HepG2 (cell line): ENCODE data around the gene RNF208. TPM values are rescaled to one million over a fixed set of nuclear protein-coding genes. Genes with fewer than 3 reads are reported as not detected.

Experiments used
- AHR ChIP-seq: IDR thresholded peaks from 2 replicates; pipeline ENCODE4 v1.6.1; 2018; ENCODE audit warnings: missing genetic modification reagents, missing compliant biosample characterization
- CBX5 ChIP-seq: sonication (generic); formaldehyde crosslinking; IDR thresholded peaks from 2 replicates; pipeline ENCODE4 v1.4.0; 2020; ENCODE audit warnings: missing genetic modification reagents, borderline replicate concordance
- ELF1 ChIP-seq: sonication (generic); formaldehyde crosslinking; IDR thresholded peaks from 2 replicates; pipeline ENCODE4 v1.4.0; 2020; ENCODE audit warnings: missing genetic modification reagents
- ETV5 ChIP-seq: IDR thresholded peaks from 2 replicates; pipeline ENCODE4 v1.6.1; 2018; ENCODE audit warnings: missing biosample characterization, missing genetic modification reagents, inconsistent platforms, borderline replicate concordance
- GATAD1 ChIP-seq: IDR thresholded peaks from 2 replicates; pipeline ENCODE4 v1.6.1; 2016; ENCODE audit warnings: missing genetic modification reagents, missing compliant biosample characterization
- GFI1 ChIP-seq: sonication (generic); formaldehyde crosslinking; IDR thresholded peaks from 2 replicates; pipeline ENCODE4 v1.5.0; 2020; ENCODE audit warnings: missing genetic modification reagents, mild to moderate bottlenecking, borderline replicate concordance
- MTA1 ChIP-seq: sonication (generic); formaldehyde crosslinking; IDR thresholded peaks from 2 replicates; pipeline ENCODE4 v1.4.0; 2020; ENCODE audit warnings: missing genetic modification reagents, mild to moderate bottlenecking, borderline replicate concordance
- MYC ChIP-seq: sonication (generic); formaldehyde crosslinking; IDR thresholded peaks from 2 replicates; pipeline ENCODE4 v1.9.0; 2021; ENCODE audit warnings: missing genetic modification reagents, borderline replicate concordance
- PRPF4 ChIP-seq: fragments of 200-400 bp; formaldehyde crosslinking; IDR thresholded peaks from 2 replicates; pipeline ENCODE4 v1.6.1; 2016; ENCODE audit warnings: low read length, low read depth; ENCODE audit not compliant: poor library complexity, severe bottlenecking
- RFXAP ChIP-seq: sonication (generic); formaldehyde crosslinking; IDR thresholded peaks from 2 replicates; pipeline ENCODE4 v1.4.0; 2020; ENCODE audit warnings: missing genetic modification reagents, borderline replicate concordance
- SALL1 ChIP-seq: sonication (generic); formaldehyde crosslinking; IDR thresholded peaks from 2 replicates; pipeline ENCODE4 v1.8.0; 2022; ENCODE audit warnings: mild to moderate bottlenecking, missing genetic modification reagents
- SALL2 ChIP-seq: sonication (generic); formaldehyde crosslinking; IDR thresholded peaks from 2 replicates; pipeline ENCODE4 v1.8.1; 2023; ENCODE audit warnings: mild to moderate bottlenecking, missing genetic modification reagents, inconsistent platforms
- SP1 ChIP-seq, 2 experiments: fragments of 450-650 bp in 1 of 2; sonication (generic) in 1 of 2; formaldehyde crosslinking in 1 of 2; IDR thresholded peaks; 2 replicates each; pipeline versions ENCODE4 v1.4.0 to v1.6.1; 2016 to 2020; ENCODE audit warnings: missing genetic modification reagents in 1 of 2
- SP5 ChIP-seq: IDR thresholded peaks from 2 replicates; pipeline ENCODE4 v1.6.1; 2016; ENCODE audit warnings: low read depth, borderline replicate concordance
- TEAD3 ChIP-seq: optimal IDR thresholded peaks from 2 replicates; pipeline ENCODE3; 2016; ENCODE audit warnings: borderline replicate concordance
- TOPORS ChIP-seq: sonication (generic); formaldehyde crosslinking; IDR thresholded peaks from 2 replicates; pipeline ENCODE4 v1.8.0; 2023; ENCODE audit warnings: mild to moderate bottlenecking, missing genetic modification reagents
- ZBTB46 ChIP-seq: sonication (generic); formaldehyde crosslinking; IDR thresholded peaks from 2 replicates; pipeline ENCODE4 v1.4.0; 2020; ENCODE audit warnings: mild to moderate bottlenecking, missing genetic modification reagents, borderline replicate concordance
- ZNF24 ChIP-seq: fragments of 450-650 bp; IDR thresholded peaks from 2 replicates; pipeline ENCODE4 v1.6.1; 2017; ENCODE audit warnings: antibody characterized with exemption, mild to moderate bottlenecking
- ZNF44 ChIP-seq: sonication (generic); formaldehyde crosslinking; IDR thresholded peaks from 2 replicates; pipeline ENCODE4 v1.5.1; 2020; ENCODE audit warnings: mild to moderate bottlenecking, missing genetic modification reagents
- ZNF446 ChIP-seq: sonication (generic); formaldehyde crosslinking; IDR thresholded peaks from 2 replicates; pipeline ENCODE4 v1.5.0; 2020; ENCODE audit warnings: mild to moderate bottlenecking, missing genetic modification reagents
- ZNF704 ChIP-seq: sonication (generic); formaldehyde crosslinking; IDR thresholded peaks from 2 replicates; pipeline ENCODE4 v1.8.1; 2023; ENCODE audit warnings: mild to moderate bottlenecking, inconsistent platforms, moderate library complexity, missing genetic modification reagents, borderline replicate concordance
- ZSCAN21 ChIP-seq: sonication (generic); formaldehyde crosslinking; IDR thresholded peaks from 2 replicates; pipeline ENCODE4 v1.8.0; 2022; ENCODE audit warnings: mild to moderate bottlenecking, missing genetic modification reagents, moderate library complexity, borderline replicate concordance
- ZSCAN9 ChIP-seq: IDR thresholded peaks from 2 replicates; pipeline ENCODE4 v1.6.1; 2016; ENCODE audit warnings: borderline replicate concordance
- polyA plus RNA-seq, 8 experiments: library from polyadenylated mRNA; depleted of rRNA in 3 of 8; stranded (reverse) in 7 of 8; unstranded in 1 of 8; fragments of >200 nt; fragmentation: Illumina TruSeq in 4 of 8; extraction: Trizol in 4 of 8; gene quantifications; 2 replicates each; pipeline versions ENCODE4 v1.2.1 to v1.2.3, GENCODE V29; 2011 to 2016; ENCODE audit warnings: low read depth in 4 of 8, missing spikeins in 1 of 8, mixed read lengths in 1 of 8; ENCODE audit not compliant: insufficient read depth in 1 of 8
- total RNA-seq, 5 experiments: library from RNA; depleted of rRNA; stranded (reverse); fragments of >200 nt; fragmentation: Illumina TruSeq; extraction: Trizol; gene quantifications; 2 replicates each; pipeline ENCODE4 v1.2.3, GENCODE V29; 2016; ENCODE audit warnings: low read depth in 1 of 5
- TF ChIP-seq, protein P1 (sequence below): sonication (generic); formaldehyde crosslinking; conservative IDR thresholded peaks from 2 replicates; pipeline ENCODE4 v1.4.0; 2020; ENCODE audit warnings: mild to moderate bottlenecking, missing genetic modification reagents, moderate library complexity

Gene RNF208
- total and polyA plus RNA-seq, 2 of the 13 experiments (the other 11 are each of a cell fraction or from before 2014, with no cell fraction given): 1.6 to 2.1 TPM

GRCh38 chr9:137255448-137256114 is 33.5 kb upstream of the RNF208 start (continued):
- TF ChIP-seq ZNF704 (CRISPR knock-in tag): no peak
- TF ChIP-seq ZNF446 (CRISPR knock-in tag): no peak
- no peak for TF ChIP-seq TEAD3 (CRISPR knock-in tag)
- no peak; the same call in 1 of the 2 replicates for TF ChIP-seq ETV5 (CRISPR knock-in tag)
- TF ChIP-seq ELF1 (CRISPR knock-in tag): peak; percentile 24; the same call in 1 of the 2 replicates
- 0 out of 2 replicates have a peak, but pooled peaks have one; percentile 17 for TF ChIP-seq MTA1 (CRISPR knock-in tag)
- no peak for TF ChIP-seq AHR (CRISPR knock-in tag)
- no peak for TF ChIP-seq CBX5 (CRISPR knock-in tag)
- TF ChIP-seq ZNF44 (CRISPR knock-in tag): no peak
- TF ChIP-seq TOPORS (CRISPR knock-in tag): no peak
- no peak; the same call in 1 of the 2 replicates for TF ChIP-seq SALL1 (CRISPR knock-in tag)
- no peak for TF ChIP-seq PRPF4
- TF ChIP-seq ZSCAN21 (CRISPR knock-in tag): peak; percentile 18; the same call in 1 of the 2 replicates
- TF ChIP-seq GFI1 (CRISPR knock-in tag): no peak
- TF ChIP-seq ZNF24: no peak
- no peak for TF ChIP-seq SALL2 (CRISPR knock-in tag)
- no peak for TF ChIP-seq ZBTB46 (CRISPR knock-in tag)
- TF ChIP-seq SP1 (IDR thresholded peaks at IDR 0.05): no peak
- no peak for TF ChIP-seq SP1 (CRISPR knock-in tag; IDR thresholded peaks at IDR 0.05)
- no peak for TF ChIP-seq MYC (CRISPR knock-in tag)
- TF ChIP-seq GATAD1 (CRISPR knock-in tag): no peak; the same call in 1 of the 2 replicates
- TF ChIP-seq, protein P1, sequence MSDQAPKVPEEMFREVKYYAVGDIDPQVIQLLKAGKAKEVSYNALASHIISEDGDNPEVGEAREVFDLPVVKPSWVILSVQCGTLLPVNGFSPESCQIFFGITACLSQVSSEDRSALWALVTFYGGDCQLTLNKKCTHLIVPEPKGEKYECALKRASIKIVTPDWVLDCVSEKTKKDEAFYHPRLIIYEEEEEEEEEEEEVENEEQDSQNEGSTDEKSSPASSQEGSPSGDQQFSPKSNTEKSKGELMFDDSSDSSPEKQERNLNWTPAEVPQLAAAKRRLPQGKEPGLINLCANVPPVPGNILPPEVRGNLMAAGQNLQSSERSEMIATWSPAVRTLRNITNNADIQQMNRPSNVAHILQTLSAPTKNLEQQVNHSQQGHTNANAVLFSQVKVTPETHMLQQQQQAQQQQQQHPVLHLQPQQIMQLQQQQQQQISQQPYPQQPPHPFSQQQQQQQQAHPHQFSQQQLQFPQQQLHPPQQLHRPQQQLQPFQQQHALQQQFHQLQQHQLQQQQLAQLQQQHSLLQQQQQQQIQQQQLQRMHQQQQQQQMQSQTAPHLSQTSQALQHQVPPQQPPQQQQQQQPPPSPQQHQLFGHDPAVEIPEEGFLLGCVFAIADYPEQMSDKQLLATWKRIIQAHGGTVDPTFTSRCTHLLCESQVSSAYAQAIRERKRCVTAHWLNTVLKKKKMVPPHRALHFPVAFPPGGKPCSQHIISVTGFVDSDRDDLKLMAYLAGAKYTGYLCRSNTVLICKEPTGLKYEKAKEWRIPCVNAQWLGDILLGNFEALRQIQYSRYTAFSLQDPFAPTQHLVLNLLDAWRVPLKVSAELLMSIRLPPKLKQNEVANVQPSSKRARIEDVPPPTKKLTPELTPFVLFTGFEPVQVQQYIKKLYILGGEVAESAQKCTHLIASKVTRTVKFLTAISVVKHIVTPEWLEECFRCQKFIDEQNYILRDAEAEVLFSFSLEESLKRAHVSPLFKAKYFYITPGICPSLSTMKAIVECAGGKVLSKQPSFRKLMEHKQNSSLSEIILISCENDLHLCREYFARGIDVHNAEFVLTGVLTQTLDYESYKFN: no peak
- no peak for TF ChIP-seq SP5 (CRISPR knock-in tag)
- TF ChIP-seq ZSCAN9 (CRISPR knock-in tag): no peak
- TF ChIP-seq RFXAP (CRISPR knock-in tag): no peak
